HG03045 (cell line): ENCODE data around the gene C1QL1.

Experiments
- ATAC-seq: cut with Tn5 transposase; IDR thresholded peaks from one replicate; pipeline ENCODE4 v1.9.1; 2021; ENCODE audit warnings: mild to moderate bottlenecking, moderate library complexity; ENCODE audit not compliant: unreplicated experiment

The C1QL1 gene

GRCh38 chr17:44989552-44990138, 21.5 kb upstream of the C1QL1 start:
- ATAC-seq, result no peak

- ATAC-seq, result no peak
Measured at GRCh38 chr17:44988044-44988942, 20.2 kb upstream of the C1QL1 start.

GRCh38 chr17:44983563-44983962, 15.5 kb upstream of the C1QL1 start:
- no peak for ATAC-seq

GRCh38 chr17:44982113-44982702, 14.1 kb upstream of the C1QL1 start:
- ATAC-seq, result no peak

GRCh38 chr17:44981221-44981968, 13.3 kb upstream of the C1QL1 start:
- ATAC-seq, result no peak

- ATAC-seq, result no peak
Measured at GRCh38 chr17:44979426-44979995, 11.4 kb upstream of the C1QL1 start.

- no peak for ATAC-seq
Measured at GRCh38 chr17:44978807-44979206, 10.7 kb upstream of the C1QL1 start.

GRCh38 chr17:44977814-44978550, 9.9 kb upstream of the C1QL1 start:
- ATAC-seq, result no peak

GRCh38 chr17:44977065-44977464, 9.0 kb upstream of the C1QL1 start:
- no peak for ATAC-seq

- no peak for ATAC-seq
Measured at GRCh38 chr17:44976206-44976605, 8.1 kb upstream of the C1QL1 start.

GRCh38 chr17:44972953-44973352, 4.8 kb upstream of the C1QL1 start:
- ATAC-seq, result no peak

- no peak for ATAC-seq
Measured at GRCh38 chr17:44971776-44972483, 3.8 kb upstream of the C1QL1 start.

- ATAC-seq, result no peak
Measured at GRCh38 chr17:44970136-44970741, 2.1 kb upstream of the C1QL1 start.

GRCh38 chr17:44969144-44969780, 1.2 kb upstream of the C1QL1 start:
- ATAC-seq, result no peak

- ATAC-seq, result peak; percentile 10
Measured at GRCh38 chr17:44967907-44968224, 237 bp downstream of the C1QL1 start.

GRCh38 chr17:44967026-44967906, 837 bp downstream of the C1QL1 start:
- no peak for ATAC-seq

- ATAC-seq, result no peak
Measured at GRCh38 chr17:44966348-44967025, 1.6 kb downstream of the C1QL1 start.
